PFSK-1 (cell line): ENCODE measurements around the gene SLC19A2.

ENCODE experiments used
- POLR2AphosphoS5 ChIP-seq: IDR thresholded peaks from 2 replicates; pipeline ENCODE4 v1.6.1; 2012; ENCODE audit warnings: low read depth, mild to moderate bottlenecking, control low read depth, low read length, moderate library complexity
- REST ChIP-seq, 2 experiments: IDR thresholded peaks; 2 replicates each; pipeline versions ENCODE4 v1.6.1 to v1.8.0; 2011 to 2012; ENCODE audit warnings: low read depth in 2 of 2, low read length in 2 of 2, control low read depth in 1 of 2, inconsistent platforms in 1 of 2, mild to moderate bottlenecking in 1 of 2, moderate library complexity in 1 of 2; ENCODE audit not compliant: insufficient read depth in 1 of 2
- TAF1 ChIP-seq: IDR thresholded peaks from 2 replicates; pipeline ENCODE4 v1.6.1; 2012; ENCODE audit warnings: low read length, control low read depth, borderline replicate concordance; ENCODE audit not compliant: insufficient read depth

- TF ChIP-seq POLR2AphosphoS5: no peak
- TF ChIP-seq REST (IDR thresholded peaks at IDR 0.05; ENCODE audit: insufficient read depth in 1 of 2, low read depth in 2 of 2, low read length in 2 of 2): no peak
- no peak for TF ChIP-seq TAF1
Measured at GRCh38 chr1:169484101-169484500, 1.6 kb downstream of the SLC19A2 start.
